Measurements from ENCODE around the gene RAB17. TPM values are rescaled to one million over a fixed set of nuclear protein-coding genes. Genes with fewer than 3 reads are reported as not detected.
A peak's percentile ranks its signal among the peaks of the same experiment; 100 is the strongest.

The RAB17 gene
- total RNA-seq, 1 donor, result 0.36 TPM

DNA sequence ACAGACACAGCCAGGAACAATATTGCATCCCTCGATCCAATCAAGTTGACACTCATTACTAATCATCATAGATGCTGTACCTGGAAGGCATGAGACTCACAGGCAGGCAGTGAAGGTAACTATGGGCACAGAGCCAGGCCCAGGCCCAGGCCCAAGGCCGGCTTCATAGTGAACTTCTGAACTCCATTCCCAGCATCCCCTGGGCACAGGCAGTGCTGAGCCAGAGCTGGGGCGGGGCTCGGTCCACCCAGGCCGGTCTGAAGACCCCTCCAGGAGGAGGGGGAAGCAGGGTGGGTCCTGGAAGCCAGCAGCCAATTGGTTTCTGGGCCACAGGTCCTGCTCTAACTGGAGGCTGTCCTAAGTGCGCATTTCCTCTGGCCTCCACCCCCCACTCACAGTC is 65.9 kb downstream of the RAB17 start:
- no peaks in the 10 kb centered on the region for H3K9me3 ChIP-seq (ENCODE audit: low read depth, low read length)
- TF ChIP-seq CTCF (IDR thresholded peaks at IDR 0.05; ENCODE audit: extremely low read depth, low read depth, low read length), result no peak
- H3K36me3 ChIP-seq (ENCODE audit: insufficient read depth, low read length), result peaks cover 38% of the 10 kb centered on the region
- no peak overlapping the region for H3K4me2 ChIP-seq (ENCODE audit: insufficient read depth, low read length)
- H3K27me3 ChIP-seq (ENCODE audit: insufficient read depth, low read length), result no peaks in the 10 kb centered on the region
- no peak overlapping the region for H3K27ac ChIP-seq (ENCODE audit: low read depth, low read length)
- H2AFZ ChIP-seq (ENCODE audit: low read length), result no peak overlapping the region
- no peaks in the 10 kb centered on the region for H4K20me1 ChIP-seq (ENCODE audit: insufficient read depth, low read length)
- H3K4me3 ChIP-seq (ENCODE audit: insufficient read depth, low read length), result no peak overlapping the region
- H3K4me1 ChIP-seq (ENCODE audit: insufficient read depth, low read length), result no peaks in the 10 kb centered on the region
- peaks cover 13% of the 10 kb centered on the region for H3K79me2 ChIP-seq (ENCODE audit: insufficient read depth, low read length)
- peak; percentile 46 for DNase-seq (ENCODE audit: insufficient read length, low spot score, missing footprints)

Small RNA genes within 50 kb of the gene (small RNA-seq; reads per million reads assigned to genes)
- gene RNU6-1140P, result 0.37 reads per million

Other genes starting within 250 kb of the RAB17 start
- 4,017 and 4,247 TPM in 2 replicates for gene COL6A3, start 176.6 kb downstream of the RAB17 start, total RNA-seq
- 25.7 and 32.1 TPM in 2 replicates for gene MLPH, start 103.5 kb downstream of the RAB17 start, total RNA-seq
- gene PRLH, start 24.2 kb downstream of the RAB17 start, total RNA-seq, result not detected in 2 replicates
- 48.3 and 51.8 TPM in 2 replicates for gene LRRFIP1, start 36.9 kb upstream of the RAB17 start, total RNA-seq
- gene RBM44, start 208.0 kb upstream of the RAB17 start, total RNA-seq, result 0.59 and 0.72 TPM in 2 replicates